IPS-18c (cell line): ENCODE results near the gene HBE1.

Experiments used
- H3K4me3 ChIP-seq: 2 replicates; pipeline ENCODE4 v1.7.0; 2013; ENCODE audit warnings: low read depth, mild to moderate bottlenecking, low read length, moderate library complexity; ENCODE audit not compliant: insufficient read depth
- H3K9me3 ChIP-seq: one replicate; pipeline ENCODE4 v1.6.1; 2013; ENCODE audit warnings: mild to moderate bottlenecking, low read length, moderate library complexity; ENCODE audit not compliant: control insufficient read depth, insufficient read depth

The HBE1 gene

GRCh38 chr11:5288108-5288905, 18.6 kb upstream of the HBE1 start:
- Histone ChIP-seq H3K4me3 (no peak overlapping the region), H3K9me3 (no peaks in the 10 kb centered on the region)

GRCh38 chr11:5286901-5287300, 17.2 kb upstream of the HBE1 start:
- Histone ChIP-seq H3K4me3 (no peak overlapping the region), H3K9me3 (no peaks in the 10 kb centered on the region)

- H3K9me3 ChIP-seq: no peaks in the 10 kb centered on the region
- no peak overlapping the region for H3K4me3 ChIP-seq
Measured at GRCh38 chr11:5286351-5286750, 16.6 kb upstream of the HBE1 start.

- Histone ChIP-seq H3K9me3 (no peaks in the 10 kb centered on the region), H3K4me3 (no peak overlapping the region)
Measured at GRCh38 chr11:5285703-5286340, 16.1 kb upstream of the HBE1 start.

GRCh38 chr11:5284637-5285036, 14.9 kb upstream of the HBE1 start:
- H3K4me3 ChIP-seq: no peak overlapping the region
- H3K9me3 ChIP-seq: no peaks in the 10 kb centered on the region

- no peak overlapping the region for H3K4me3 ChIP-seq
- no peaks in the 10 kb centered on the region for H3K9me3 ChIP-seq
Measured at GRCh38 chr11:5283882-5284281, 14.1 kb upstream of the HBE1 start.

- Histone ChIP-seq H3K4me3 (no peak overlapping the region), H3K9me3 (no peaks in the 10 kb centered on the region)
Measured at GRCh38 chr11:5283086-5283485, 13.3 kb upstream of the HBE1 start.

- Histone ChIP-seq H3K4me3 (no peak overlapping the region), H3K9me3 (no peaks in the 10 kb centered on the region)
Measured at GRCh38 chr11:5282628-5283027, 12.9 kb upstream of the HBE1 start.

- Histone ChIP-seq H3K9me3 (no peaks in the 10 kb centered on the region), H3K4me3 (no peak overlapping the region)
Measured at GRCh38 chr11:5281596-5281995, 11.9 kb upstream of the HBE1 start.

GRCh38 chr11:5280582-5281102, 10.9 kb upstream of the HBE1 start:
- Histone ChIP-seq H3K9me3 (no peaks in the 10 kb centered on the region), H3K4me3 (no peak overlapping the region)

- H3K4me3 ChIP-seq: no peak overlapping the region
Measured at GRCh38 chr11:5279471-5280090, 9.8 kb upstream of the HBE1 start.

GRCh38 chr11:5277807-5278382, 8.2 kb upstream of the HBE1 start:
- Histone ChIP-seq H3K4me3 (no peak overlapping the region), H3K9me3 (no peaks in the 10 kb centered on the region)

More at GRCh38 chr11:5279471-5280090, 9.8 kb upstream of the HBE1 start:
- no peaks in the 10 kb centered on the region for H3K9me3 ChIP-seq

- no peak overlapping the region for H3K4me3 ChIP-seq
- no peaks in the 10 kb centered on the region for H3K9me3 ChIP-seq
Measured at GRCh38 chr11:5276697-5277096, 7.0 kb upstream of the HBE1 start.

- Histone ChIP-seq H3K9me3 (no peaks in the 10 kb centered on the region), H3K4me3 (no peak overlapping the region)
Measured at GRCh38 chr11:5275369-5276110, 5.8 kb upstream of the HBE1 start.

- Histone ChIP-seq H3K4me3 (no peak overlapping the region), H3K9me3 (no peaks in the 10 kb centered on the region)
Measured at GRCh38 chr11:5274395-5274794, 4.7 kb upstream of the HBE1 start.

- H3K4me3 ChIP-seq: no peak overlapping the region
- no peaks in the 10 kb centered on the region for H3K9me3 ChIP-seq
Measured at GRCh38 chr11:5272395-5273017, 2.8 kb upstream of the HBE1 start.
